ENCODE data around the gene ZAP70.

DNA sequence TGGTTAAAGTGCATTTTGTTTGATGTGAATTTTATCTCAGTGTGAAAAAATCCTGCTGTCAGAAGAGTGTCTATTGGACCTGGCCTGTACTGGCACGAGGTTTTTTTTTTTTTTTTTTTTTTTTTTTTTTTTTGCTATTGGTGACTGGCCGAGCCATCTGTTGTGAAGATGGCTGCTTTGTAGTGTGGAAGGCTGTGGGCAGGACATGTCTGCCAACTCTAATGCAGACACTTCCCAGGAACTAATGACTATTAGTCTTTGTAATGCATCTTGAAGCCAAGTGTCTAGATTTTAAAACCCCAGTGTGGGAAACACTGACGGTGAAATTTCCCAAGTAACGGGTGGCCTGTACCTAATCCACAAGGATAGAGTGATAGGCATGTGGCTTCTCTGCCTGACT is 34.3 kb downstream of the ZAP70 start:
- TF ChIP-seq EZH2 (IDR thresholded peaks at IDR 0.05; ENCODE audit: insufficient read depth, poor library complexity, severe bottlenecking) (no peak), EZH2phosphoT487 (IDR thresholded peaks at IDR 0.05; ENCODE audit: insufficient read depth, low read depth) (no peak)

Data from GM23248 (cell line).